ENCODE measurements around the gene RANBP3L. TPM values are rescaled to one million over a fixed set of nuclear protein-coding genes. Genes with fewer than 3 reads are reported as not detected.

The RANBP3L gene
- total and polyA plus RNA-seq, 4 donors, result 0.33 to 9.2 (median 2.1) TPM

DNA sequence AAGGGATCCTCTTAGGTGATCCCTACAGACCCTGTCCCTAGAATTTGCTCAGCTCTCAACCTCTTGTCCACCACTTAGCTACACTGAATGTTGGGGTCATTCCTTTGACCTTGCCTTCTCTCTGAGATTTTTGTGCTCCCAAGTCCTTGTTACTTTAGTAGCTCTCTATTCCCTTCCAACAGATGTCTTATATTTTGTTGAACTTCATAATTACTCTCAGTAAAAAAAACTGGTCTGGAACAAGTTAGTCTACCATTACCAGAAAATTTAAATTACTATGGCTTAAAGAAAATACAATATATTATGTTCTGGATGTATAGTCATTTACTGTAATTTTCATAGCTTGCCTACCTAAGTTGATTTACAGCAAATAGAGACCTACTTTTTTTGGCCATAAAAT, 23.5 kb upstream of the RANBP3L start:
- no peaks in the 10 kb centered on the region for H3K36me3 ChIP-seq (ENCODE audit: control insufficient read depth in 4 of 4, insufficient read depth in 3 of 4, low read depth in 1 of 4, low read length in 3 of 4)
- H3K27ac ChIP-seq (ENCODE audit: low read depth in 1 of 2, low read length in 2 of 2), result peak overlapping the region in 1 of 2 donors; percentile 79
- DNase-seq (ENCODE audit: low spot score), result no peak
- no peaks in the 10 kb centered on the region for H3K9me3 ChIP-seq (ENCODE audit: control insufficient read depth in 4 of 4, low read length in 3 of 4)
- no peaks in the 10 kb centered on the region for H3K27me3 ChIP-seq (ENCODE audit: control insufficient read depth in 4 of 4, insufficient read depth in 4 of 4, low read length in 3 of 4)
- TF ChIP-seq, protein P1, sequence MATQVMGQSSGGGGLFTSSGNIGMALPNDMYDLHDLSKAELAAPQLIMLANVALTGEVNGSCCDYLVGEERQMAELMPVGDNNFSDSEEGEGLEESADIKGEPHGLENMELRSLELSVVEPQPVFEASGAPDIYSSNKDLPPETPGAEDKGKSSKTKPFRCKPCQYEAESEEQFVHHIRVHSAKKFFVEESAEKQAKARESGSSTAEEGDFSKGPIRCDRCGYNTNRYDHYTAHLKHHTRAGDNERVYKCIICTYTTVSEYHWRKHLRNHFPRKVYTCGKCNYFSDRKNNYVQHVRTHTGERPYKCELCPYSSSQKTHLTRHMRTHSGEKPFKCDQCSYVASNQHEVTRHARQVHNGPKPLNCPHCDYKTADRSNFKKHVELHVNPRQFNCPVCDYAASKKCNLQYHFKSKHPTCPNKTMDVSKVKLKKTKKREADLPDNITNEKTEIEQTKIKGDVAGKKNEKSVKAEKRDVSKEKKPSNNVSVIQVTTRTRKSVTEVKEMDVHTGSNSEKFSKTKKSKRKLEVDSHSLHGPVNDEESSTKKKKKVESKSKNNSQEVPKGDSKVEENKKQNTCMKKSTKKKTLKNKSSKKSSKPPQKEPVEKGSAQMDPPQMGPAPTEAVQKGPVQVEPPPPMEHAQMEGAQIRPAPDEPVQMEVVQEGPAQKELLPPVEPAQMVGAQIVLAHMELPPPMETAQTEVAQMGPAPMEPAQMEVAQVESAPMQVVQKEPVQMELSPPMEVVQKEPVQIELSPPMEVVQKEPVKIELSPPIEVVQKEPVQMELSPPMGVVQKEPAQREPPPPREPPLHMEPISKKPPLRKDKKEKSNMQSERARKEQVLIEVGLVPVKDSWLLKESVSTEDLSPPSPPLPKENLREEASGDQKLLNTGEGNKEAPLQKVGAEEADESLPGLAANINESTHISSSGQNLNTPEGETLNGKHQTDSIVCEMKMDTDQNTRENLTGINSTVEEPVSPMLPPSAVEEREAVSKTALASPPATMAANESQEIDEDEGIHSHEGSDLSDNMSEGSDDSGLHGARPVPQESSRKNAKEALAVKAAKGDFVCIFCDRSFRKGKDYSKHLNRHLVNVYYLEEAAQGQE (IDR thresholded peaks at IDR 0.05), result no peak
- TF ChIP-seq JUND (IDR thresholded peaks at IDR 0.05), result no peak
- no peak for TF ChIP-seq ATF3 (IDR thresholded peaks at IDR 0.05)
- no peak for TF ChIP-seq ZBTB33 (IDR thresholded peaks at IDR 0.05)
- TF ChIP-seq NR2F2 (IDR thresholded peaks at IDR 0.05), result no peak
- TF ChIP-seq GABPA (IDR thresholded peaks at IDR 0.05 in 1 of 2, conservative IDR thresholded peaks at IDR 0.05 in 1 of 2), result no peak
- no peak for TF ChIP-seq HNF4A (conservative IDR thresholded peaks at IDR 0.05)
- TF ChIP-seq SP1 (IDR thresholded peaks at IDR 0.05), result no peak
- no peak for TF ChIP-seq EGR1 (IDR thresholded peaks at IDR 0.05; ENCODE audit: low read depth in 2 of 2)
- TF ChIP-seq, protein P2, sequence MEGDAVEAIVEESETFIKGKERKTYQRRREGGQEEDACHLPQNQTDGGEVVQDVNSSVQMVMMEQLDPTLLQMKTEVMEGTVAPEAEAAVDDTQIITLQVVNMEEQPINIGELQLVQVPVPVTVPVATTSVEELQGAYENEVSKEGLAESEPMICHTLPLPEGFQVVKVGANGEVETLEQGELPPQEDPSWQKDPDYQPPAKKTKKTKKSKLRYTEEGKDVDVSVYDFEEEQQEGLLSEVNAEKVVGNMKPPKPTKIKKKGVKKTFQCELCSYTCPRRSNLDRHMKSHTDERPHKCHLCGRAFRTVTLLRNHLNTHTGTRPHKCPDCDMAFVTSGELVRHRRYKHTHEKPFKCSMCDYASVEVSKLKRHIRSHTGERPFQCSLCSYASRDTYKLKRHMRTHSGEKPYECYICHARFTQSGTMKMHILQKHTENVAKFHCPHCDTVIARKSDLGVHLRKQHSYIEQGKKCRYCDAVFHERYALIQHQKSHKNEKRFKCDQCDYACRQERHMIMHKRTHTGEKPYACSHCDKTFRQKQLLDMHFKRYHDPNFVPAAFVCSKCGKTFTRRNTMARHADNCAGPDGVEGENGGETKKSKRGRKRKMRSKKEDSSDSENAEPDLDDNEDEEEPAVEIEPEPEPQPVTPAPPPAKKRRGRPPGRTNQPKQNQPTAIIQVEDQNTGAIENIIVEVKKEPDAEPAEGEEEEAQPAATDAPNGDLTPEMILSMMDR (IDR thresholded peaks at IDR 0.05; ENCODE audit: low read depth, low read length, missing input control), result no peak
- TF ChIP-seq TAF1 (conservative IDR thresholded peaks at IDR 0.05), result no peak
- TF ChIP-seq RXRA (IDR thresholded peaks at IDR 0.05), result no peak
- TF ChIP-seq FOXA2 (IDR thresholded peaks at IDR 0.05), result no peak
- no peak for TF ChIP-seq RAD21 (IDR thresholded peaks at IDR 0.05)
- TF ChIP-seq, protein P3, sequence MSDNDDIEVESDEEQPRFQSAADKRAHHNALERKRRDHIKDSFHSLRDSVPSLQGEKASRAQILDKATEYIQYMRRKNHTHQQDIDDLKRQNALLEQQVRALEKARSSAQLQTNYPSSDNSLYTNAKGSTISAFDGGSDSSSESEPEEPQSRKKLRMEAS (IDR thresholded peaks at IDR 0.05), result no peak
- TF ChIP-seq FOXA1 (IDR thresholded peaks at IDR 0.05), result no peak
- no peak for TF ChIP-seq YY1 (IDR thresholded peaks at IDR 0.05)
- no peak for TF ChIP-seq HNF4G (IDR thresholded peaks at IDR 0.05)
- H3K4me3 ChIP-seq (ENCODE audit: low read depth in 1 of 3, low read length in 3 of 3), result no peak overlapping the region
- H3K9ac ChIP-seq (ENCODE audit: low read depth in 1 of 2, low read length in 2 of 2), result no peak overlapping the region
- peaks cover 10 to 22% (median 12%) of the 10 kb centered on the region in 4 donors for H3K4me1 ChIP-seq (ENCODE audit: control insufficient read depth in 4 of 4, insufficient read depth in 4 of 4, low read length in 3 of 4)

All from liver (tissue), 9 donors.